ENCODE results near the gene PAK2.

DNA sequence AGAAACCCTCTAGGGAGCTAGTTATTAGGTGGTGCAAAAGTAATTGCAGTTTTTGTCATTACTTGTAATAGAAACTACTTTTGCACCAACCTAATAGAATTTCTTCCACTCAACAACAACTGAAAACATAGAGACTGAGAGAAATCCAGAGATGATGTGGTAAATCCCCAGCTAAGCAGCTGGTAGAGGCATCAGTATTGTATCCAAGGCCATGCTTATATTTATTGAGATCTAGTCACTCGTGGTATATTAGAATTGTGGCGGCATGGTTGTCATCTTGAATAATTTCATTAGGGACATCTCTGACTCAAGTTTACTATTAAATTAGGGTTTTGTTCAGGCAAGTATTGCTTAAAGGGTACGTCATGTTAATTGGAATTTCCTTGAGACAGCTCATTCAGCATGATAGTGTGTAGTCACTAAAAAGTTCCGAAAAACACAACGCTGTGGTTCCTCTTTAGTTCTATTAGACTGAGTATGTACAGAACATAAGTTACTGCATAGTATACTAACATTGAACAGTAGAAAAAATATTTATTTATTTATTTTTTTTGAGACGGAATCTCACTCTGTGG, 35.3 kb downstream of the PAK2 start:
- TF ChIP-seq, protein P1, sequence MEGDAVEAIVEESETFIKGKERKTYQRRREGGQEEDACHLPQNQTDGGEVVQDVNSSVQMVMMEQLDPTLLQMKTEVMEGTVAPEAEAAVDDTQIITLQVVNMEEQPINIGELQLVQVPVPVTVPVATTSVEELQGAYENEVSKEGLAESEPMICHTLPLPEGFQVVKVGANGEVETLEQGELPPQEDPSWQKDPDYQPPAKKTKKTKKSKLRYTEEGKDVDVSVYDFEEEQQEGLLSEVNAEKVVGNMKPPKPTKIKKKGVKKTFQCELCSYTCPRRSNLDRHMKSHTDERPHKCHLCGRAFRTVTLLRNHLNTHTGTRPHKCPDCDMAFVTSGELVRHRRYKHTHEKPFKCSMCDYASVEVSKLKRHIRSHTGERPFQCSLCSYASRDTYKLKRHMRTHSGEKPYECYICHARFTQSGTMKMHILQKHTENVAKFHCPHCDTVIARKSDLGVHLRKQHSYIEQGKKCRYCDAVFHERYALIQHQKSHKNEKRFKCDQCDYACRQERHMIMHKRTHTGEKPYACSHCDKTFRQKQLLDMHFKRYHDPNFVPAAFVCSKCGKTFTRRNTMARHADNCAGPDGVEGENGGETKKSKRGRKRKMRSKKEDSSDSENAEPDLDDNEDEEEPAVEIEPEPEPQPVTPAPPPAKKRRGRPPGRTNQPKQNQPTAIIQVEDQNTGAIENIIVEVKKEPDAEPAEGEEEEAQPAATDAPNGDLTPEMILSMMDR (conservative IDR thresholded peaks at IDR 0.05; ENCODE audit: low read depth, low read length), result no peak
- TF ChIP-seq EZH2 (IDR thresholded peaks at IDR 0.05; ENCODE audit: borderline replicate concordance, low read depth, low read length, poor library complexity, severe bottlenecking), result no peak
